A549 treated with DMSO at 1 μM for 4 hours (cell line): ENCODE results near the gene C6orf58. TPM values are rescaled to one million over a fixed set of nuclear protein-coding genes. Genes with fewer than 3 reads are reported as not detected.

Experiments used
- total RNA-seq: library from RNA; stranded (reverse); fragments of 200-300 nt; extraction: Qiagen RNA extraction; gene quantifications from 5 replicates; pipeline ENCODE4 v1.2.3, GENCODE V29; 2022; ENCODE audit warnings: low read depth

C6orf58 gene
- 0.10 to 0.45 TPM (median 0.24 TPM) in 5 replicates for total RNA-seq

GRCh38 chr6:127576874-127577273, at the start of gene C6orf58:
Gene C6orf58 (plus strand): TSS chr6:127577174. CDS start chr6:127577186, 12 bp downstream.

Other genes starting within 250 kb of the C6orf58 start
- gene ECHDC1, start 233.6 kb upstream of the C6orf58 start, total RNA-seq = 37.7 to 56.0 TPM (median 39.2 TPM) in 5 replicates
- gene KIAA0408, start 117.8 kb upstream of the C6orf58 start, total RNA-seq = 5.9 to 7.1 TPM (median 6.5 TPM) in 5 replicates